IMR-90 (cell line): ENCODE results near the gene EHHADH. TPM values are rescaled to one million over a fixed set of nuclear protein-coding genes. Genes with fewer than 3 reads are reported as not detected.

Experiments
- ATAC-seq: fragments of 200-7000 bp; cut with Tn5 transposase; 2 replicates; pipeline ENCODE4 v1.9.1; 2020; ENCODE audit warnings: low read depth, mild to moderate bottlenecking, moderate library complexity
- BruUV-seq: library from RNA; stranded (reverse); fragments of 400-500 nt; replicated peaks from 2 replicates; lab custom pipeline; 2021; lab: Mats Ljungman, UMichigan
- CTCF ChIA-PET: fragments of 300-600 bp; formaldehyde crosslinking; extraction: SDS; loops from one replicate; lab custom pipeline; 2021; ENCODE audit warnings: antibody characterized with exemption; lab: Yijun Ruan, JAX
- POLR2A ChIA-PET: fragments of 300-600 bp; sonication (Branson Sonifier 250); formaldehyde crosslinking; loops from one replicate; lab custom pipeline; 2022; ENCODE audit warnings: antibody characterized with exemption; ENCODE audit not compliant: unreplicated experiment; lab: Charles Lee
- DNase-seq: peaks from one replicate; pipeline ENCODE4 v3.0.0; 2013
- H2AFZ ChIP-seq: replicated peaks from 2 replicates; pipeline ENCODE3; 2013; ENCODE audit warnings: low read length, mild to moderate bottlenecking; ENCODE audit not compliant: poor library complexity
- H2AK5ac ChIP-seq: 2 replicates; pipeline ENCODE4 v1.6.1; 2013; ENCODE audit warnings: low read depth, low read length, inconsistent platforms
- H2AK9ac ChIP-seq: replicated peaks from 2 replicates; pipeline ENCODE3; 2013; ENCODE audit warnings: mild to moderate bottlenecking, low read depth, low read length, moderate library complexity; ENCODE audit not compliant: poor library complexity
- H2BK120ac ChIP-seq: 2 replicates; pipeline ENCODE4 v1.6.1; 2013; ENCODE audit warnings: low read depth, low read length, inconsistent platforms
- H2BK15ac ChIP-seq: 3 replicates; pipeline ENCODE4 v1.6.1; 2013; ENCODE audit warnings: low read depth, low read length, inconsistent platforms
- H2BK20ac ChIP-seq: 2 replicates; pipeline ENCODE4 v1.6.1; 2013; ENCODE audit warnings: low read depth, mild to moderate bottlenecking, inconsistent platforms, low read length, moderate library complexity
- H2BK5ac ChIP-seq: 2 replicates; pipeline ENCODE4 v1.6.1; 2013; ENCODE audit warnings: mild to moderate bottlenecking, low read depth, low read length, inconsistent platforms; ENCODE audit not compliant: poor library complexity, severe bottlenecking
- H3K14ac ChIP-seq: replicated peaks from 2 replicates; pipeline ENCODE4 v1.6.1; 2013; ENCODE audit warnings: low read depth, low read length, inconsistent platforms
- H3K18ac ChIP-seq: 2 replicates; pipeline ENCODE4 v1.6.1; 2013; ENCODE audit warnings: low read depth, low read length, control low read depth
- H3K23ac ChIP-seq: 2 replicates; pipeline ENCODE4 v1.6.1; 2013; ENCODE audit warnings: low read depth, low read length, inconsistent platforms
- H3K27ac ChIP-seq: 2 replicates; pipeline ENCODE4 v1.5.1; 2013; ENCODE audit warnings: mild to moderate bottlenecking, control low read depth, low read length; ENCODE audit not compliant: insufficient read depth
- H3K27me3 ChIP-seq: 2 replicates; pipeline ENCODE4 v1.6.1; 2013; ENCODE audit warnings: low read length; ENCODE audit not compliant: control insufficient read depth, insufficient read depth
- H3K36me3 ChIP-seq: 2 replicates; pipeline ENCODE4 v1.6.1; 2013; ENCODE audit warnings: low read length, mixed read lengths; ENCODE audit not compliant: control insufficient read depth, insufficient read depth
- H3K4ac ChIP-seq: 2 replicates; pipeline ENCODE4 v1.6.1; 2013; ENCODE audit warnings: low read depth, low read length, inconsistent platforms
- H3K4me1 ChIP-seq: 2 replicates; pipeline ENCODE4 v1.6.1; 2013; ENCODE audit warnings: low read length, mixed read lengths; ENCODE audit not compliant: control insufficient read depth, insufficient read depth
- H3K4me2 ChIP-seq: 2 replicates; pipeline ENCODE4 v1.6.1; 2013; ENCODE audit warnings: low read depth, mild to moderate bottlenecking, control low read depth, low read length, moderate library complexity
- H3K4me3 ChIP-seq: 2 replicates; pipeline ENCODE4 v1.5.1; 2013; ENCODE audit warnings: low read depth, mild to moderate bottlenecking, control low read depth, low read length, moderate library complexity; ENCODE audit not compliant: insufficient read depth
- H3K56ac ChIP-seq: 2 replicates; pipeline ENCODE4 v1.6.1; 2013; ENCODE audit warnings: low read length, inconsistent platforms; ENCODE audit not compliant: insufficient read depth; ENCODE audit errors: extremely low read depth
- H3K79me1 ChIP-seq, 2 experiments: 2 replicates each; pipeline ENCODE4 v1.6.1; 2013; ENCODE audit warnings: low read length in 2 of 2, inconsistent platforms in 1 of 2, low read depth in 1 of 2
- H3K9ac ChIP-seq: 2 replicates; pipeline ENCODE4 v1.6.1; 2013; ENCODE audit warnings: low read depth, low read length, control low read depth
- H3K9me1 ChIP-seq: 2 replicates; pipeline ENCODE4 v1.6.1; 2013; ENCODE audit warnings: low read length, inconsistent platforms; ENCODE audit not compliant: insufficient read depth
- H3K9me3 ChIP-seq: 2 replicates; pipeline ENCODE4 v1.6.1; 2013; ENCODE audit warnings: low read length; ENCODE audit not compliant: control insufficient read depth, insufficient read depth
- H4K20me1 ChIP-seq: 2 replicates; pipeline ENCODE4 v1.6.1; 2013; ENCODE audit warnings: low read length, inconsistent platforms; ENCODE audit not compliant: insufficient read depth
- H4K5ac ChIP-seq: 2 replicates; pipeline ENCODE4 v1.6.1; 2013; ENCODE audit warnings: mild to moderate bottlenecking, low read depth, low read length, control low read depth
- H4K8ac ChIP-seq, 2 experiments: 2 replicates each; pipeline ENCODE4 v1.6.1; 2013; ENCODE audit warnings: low read depth in 2 of 2, low read length in 2 of 2, control low read depth in 1 of 2, inconsistent platforms in 1 of 2
- H4K91ac ChIP-seq: 2 replicates; pipeline ENCODE4 v1.6.1; 2013; ENCODE audit warnings: low read depth, low read length, inconsistent platforms; ENCODE audit not compliant: insufficient read depth
- NFE2L2 ChIP-seq: fragments of 150-350 bp; IDR thresholded peaks from 2 replicates; pipeline ENCODE4 v1.6.1; 2016; ENCODE audit warnings: low read depth, mild to moderate bottlenecking, low read length
- WGBS, 2 experiments: methylation state at CpG; one replicate each; pipeline versions ENCODE4 v1.1.5 to v1.1.7; 2013; ENCODE audit warnings: missing lambda C conversion rate in 2 of 2; ENCODE audit not compliant: insufficient read length in 1 of 2; ENCODE audit errors: extremely low coverage in 2 of 2; 5-methylcytosine and 5-hydroxymethylcytosine counted together
- dilution Hi-C: fragments of 300-500 bp; cut with HindIII; formaldehyde crosslinking; loops from one replicate; pipeline ENCODE4 v1.14.3; 2018; ENCODE audit warnings: low sequenced_read_pairs; ENCODE audit not compliant: unreplicated experiment
- in situ Hi-C: fragments of 300-500 bp; cut with MboI; formaldehyde crosslinking; loops from 3 replicates; pipeline ENCODE4 v1.14.3; 2019; ENCODE audit warnings: low sequenced_read_pairs, inconsistent platforms, mixed read lengths
- intact Hi-C: fragments of 100-400 bp; cut with micrococcal nuclease; formaldehyde crosslinking; loops from 2 replicates; pipeline ENCODE4 v1.10.0; 2022
- polyA plus RNA-seq, 3 experiments: library from polyadenylated mRNA; depleted of rRNA; stranded (reverse); fragments of >200 nt; gene quantifications; 2 replicates each; pipeline ENCODE4 v1.2.3, GENCODE V29; 2012; ENCODE audit warnings: low replicate concordance in 1 of 3
- total RNA-seq: library from RNA; depleted of rRNA; stranded (reverse); fragments of >200 nt; gene quantifications from 2 replicates; pipeline ENCODE4 v1.2.3, GENCODE V29; 2012

EHHADH gene
- total and polyA plus RNA-seq, 2 of the 4 experiments (the other 2 are of a cell fraction), result 2.0 to 4.7 TPM

- Histone ChIP-seq H3K4ac (no peak overlapping the region), H3K4me1 (peaks cover 3% of the 10 kb centered on the region; the same call in 1 of the 2 replicates), H3K4me2 (no peak overlapping the region), H4K91ac (no peak overlapping the region), H2BK5ac (no peak overlapping the region), H4K8ac (no peak overlapping the region), H3K27me3 (no peaks in the 10 kb centered on the region), H3K9ac (no peak overlapping the region), H2AK9ac (no peak overlapping the region), H3K18ac (no peak overlapping the region), H4K5ac (no peak overlapping the region), H3K36me3 (no peaks in the 10 kb centered on the region), H4K20me1 (no peaks in the 10 kb centered on the region), H3K9me3 (no peaks in the 10 kb centered on the region), H2BK20ac (no peak overlapping the region), H3K56ac (no peak overlapping the region), H3K23ac (no peak overlapping the region), H2AK5ac (no peak overlapping the region), H3K27ac (no peak overlapping the region), H3K9me1 (no peaks in the 10 kb centered on the region), H3K79me1 (no peaks in the 10 kb centered on the region), H3K4me3 (no peak overlapping the region), H2BK15ac (no peak overlapping the region), H2BK120ac (no peak overlapping the region), H3K14ac (no peak overlapping the region), H2AFZ (no peak overlapping the region)
- DNase-seq, result no peak
- in situ Hi-C loops, result no loop called here
- CTCF ChIA-PET, result no interaction called here
- no peak for TF ChIP-seq NFE2L2
- intact Hi-C loops, result loop anchor here (5.0 kb wide), 1 partner anchor 335 kb away; no protein-coding TSS in a partner anchor
- dilution Hi-C loops, result no loop called here
- no peak for ATAC-seq
- 60% methylated on average over 1 of the region's 5 CpGs; no CpG with 5 or more reads in 1 of the 2 experiments for WGBS, 2 experiments
- no TSS peak for BruUV-seq
- POLR2A ChIA-PET, result no interaction called here
These were observed 41.3 kb downstream of the EHHADH start for GRCh38 chr3:185212559-185212958.
